NCI-H226 (cell line): ENCODE measurements around the gene HNRNPAB.
"Not testable (repeated sequence)": the region's sequence is repeated elsewhere in the genome, so short reads cannot be mapped to it uniquely, and the experiment has no call there.

ENCODE experiments used
- DNase-seq: peaks from one replicate; pipeline ENCODE4 v3.0.0-alpha.2; 2015

HNRNPAB gene

DNA sequence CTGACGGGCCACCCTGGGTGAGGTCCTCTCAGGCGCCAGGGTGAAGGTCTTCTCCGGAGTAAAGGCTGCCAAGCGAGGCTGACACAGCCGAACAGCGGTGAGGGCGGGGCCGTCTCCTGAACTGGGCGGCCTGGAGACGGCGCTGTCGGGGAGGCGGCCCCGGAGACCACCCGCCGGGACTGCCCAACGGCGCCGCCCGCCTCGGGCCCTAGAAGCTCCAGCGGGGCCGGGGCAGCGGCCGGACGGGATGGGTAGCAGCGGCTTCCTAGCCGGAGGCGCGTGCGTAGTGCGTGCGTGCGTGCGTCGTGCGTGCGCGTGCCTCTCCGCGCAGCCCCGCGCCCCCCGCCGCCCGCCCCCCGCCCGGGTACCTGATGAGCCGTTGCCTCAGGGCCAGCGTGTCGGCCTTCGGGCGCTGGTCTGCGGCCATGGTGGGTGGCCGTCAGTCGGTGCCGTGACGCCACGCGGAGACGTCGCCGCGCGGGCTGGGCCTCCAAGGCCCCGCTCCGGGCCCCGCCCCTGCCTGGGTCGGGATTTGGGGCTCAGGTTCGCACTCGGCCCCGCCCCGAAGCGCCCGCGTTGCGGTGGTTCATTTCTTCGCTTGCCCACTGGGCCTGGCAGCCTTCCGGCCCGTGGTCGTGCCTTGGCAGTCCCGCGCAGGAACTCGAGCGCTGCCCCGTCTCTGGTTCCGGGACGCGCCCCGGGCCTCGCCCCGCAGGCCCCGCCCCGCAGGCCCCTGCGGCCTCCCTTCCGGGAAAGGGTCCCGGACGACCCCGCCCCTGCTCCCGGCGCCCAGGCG, 28.0 kb downstream of the HNRNPAB start, which contains the start of gene PHYKPL:
Gene PHYKPL (minus strand): TSS at position 679 of the 796 bp plus-strand sequence. CDS start 252 bp downstream, at position 427.
- DNase-seq, result peak; percentile 85

GRCh38 chr5:178232920-178233429, 28.6 kb downstream of the HNRNPAB start:
- no peak for DNase-seq

DNA sequence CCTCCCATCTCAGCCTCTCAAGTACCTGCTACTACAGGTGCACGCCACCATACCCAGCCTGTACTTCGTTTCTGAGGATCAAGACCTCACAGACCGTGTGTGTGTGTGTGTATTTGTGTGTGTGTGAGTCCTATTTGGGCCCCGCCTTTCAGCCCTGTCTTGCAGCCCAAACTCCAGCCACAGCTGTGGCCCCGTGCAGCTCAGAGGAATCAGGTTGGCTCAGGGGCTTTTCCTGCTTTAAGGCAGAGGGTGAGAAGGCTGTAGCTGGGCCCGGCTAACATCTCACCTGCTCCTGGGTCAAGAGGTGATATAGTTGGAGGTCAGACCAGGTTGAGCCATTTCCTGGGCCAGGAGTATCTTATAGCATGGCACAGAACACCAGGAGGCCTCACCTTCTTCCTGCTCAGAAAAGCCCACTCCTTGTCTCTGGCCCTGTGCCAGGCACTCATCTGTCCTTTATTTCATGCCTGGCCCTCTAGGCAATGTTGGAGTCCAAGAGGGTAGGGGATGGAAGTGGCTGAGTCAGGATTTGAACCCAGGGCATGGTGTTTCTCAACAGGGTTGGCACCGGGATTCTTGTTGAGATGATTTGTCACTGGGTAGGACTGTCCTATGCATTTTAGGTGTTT, 29.9 kb downstream of the HNRNPAB start:
- DNase-seq, result no peak

- DNase-seq, result peak; percentile 28
Observed at GRCh38 chr5:178234750-178235587, 30.6 kb downstream of the HNRNPAB start.

GRCh38 chr5:178235588-178235974, 31.2 kb downstream of the HNRNPAB start:
- DNase-seq, result no peak

- no peak for DNase-seq
Observed at GRCh38 chr5:178236126-178236525, 31.8 kb downstream of the HNRNPAB start.

- no peak for DNase-seq
Observed at GRCh38 chr5:178236679-178237078, 32.3 kb downstream of the HNRNPAB start.

DNA sequence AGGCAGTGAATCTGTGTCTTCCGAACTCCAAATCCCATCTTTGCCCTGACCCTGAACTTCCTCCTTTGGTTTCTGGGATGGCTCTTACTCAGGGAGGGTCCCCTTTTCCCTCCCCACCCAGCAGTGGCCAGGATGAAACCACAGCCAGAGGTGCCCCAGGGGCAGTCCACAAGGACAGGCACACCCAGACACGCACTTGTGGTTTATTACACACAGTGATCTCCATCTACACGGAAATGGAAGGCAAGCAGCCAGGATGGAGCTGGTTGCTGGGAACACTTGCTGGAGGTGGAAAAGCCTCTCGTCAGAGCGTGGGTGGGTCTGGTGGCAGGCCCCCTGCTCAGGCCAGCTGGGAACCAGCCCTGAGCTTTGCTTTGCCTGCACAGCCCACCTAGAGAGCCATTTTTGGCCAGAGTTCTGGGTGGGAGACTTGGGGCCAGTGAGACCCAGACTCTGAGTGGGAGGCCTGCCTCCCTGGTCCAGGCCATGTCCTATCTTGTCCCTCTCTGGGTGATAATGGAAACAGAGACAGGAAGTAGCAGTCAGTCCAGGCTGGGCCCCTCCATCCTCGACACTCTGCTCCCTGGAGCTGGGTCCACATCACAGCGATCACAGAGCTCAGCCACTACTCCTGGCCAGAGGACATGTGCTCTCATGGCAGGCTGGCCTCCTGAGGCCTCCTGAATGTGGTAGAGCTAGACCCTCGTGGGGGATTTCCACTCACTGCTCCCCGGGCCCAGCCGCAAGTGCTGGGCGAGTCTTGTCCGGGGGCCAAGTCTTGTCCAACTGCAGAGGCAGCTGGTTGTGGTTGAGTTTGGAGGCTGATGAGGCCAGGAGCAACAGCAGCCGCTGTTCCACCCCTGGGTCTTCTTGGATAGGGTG, 33.3 kb downstream of the HNRNPAB start:
- DNase-seq, result no peak

- DNase-seq, result no peak
Observed at GRCh38 chr5:178238313-178238635, 33.9 kb downstream of the HNRNPAB start.

DNA sequence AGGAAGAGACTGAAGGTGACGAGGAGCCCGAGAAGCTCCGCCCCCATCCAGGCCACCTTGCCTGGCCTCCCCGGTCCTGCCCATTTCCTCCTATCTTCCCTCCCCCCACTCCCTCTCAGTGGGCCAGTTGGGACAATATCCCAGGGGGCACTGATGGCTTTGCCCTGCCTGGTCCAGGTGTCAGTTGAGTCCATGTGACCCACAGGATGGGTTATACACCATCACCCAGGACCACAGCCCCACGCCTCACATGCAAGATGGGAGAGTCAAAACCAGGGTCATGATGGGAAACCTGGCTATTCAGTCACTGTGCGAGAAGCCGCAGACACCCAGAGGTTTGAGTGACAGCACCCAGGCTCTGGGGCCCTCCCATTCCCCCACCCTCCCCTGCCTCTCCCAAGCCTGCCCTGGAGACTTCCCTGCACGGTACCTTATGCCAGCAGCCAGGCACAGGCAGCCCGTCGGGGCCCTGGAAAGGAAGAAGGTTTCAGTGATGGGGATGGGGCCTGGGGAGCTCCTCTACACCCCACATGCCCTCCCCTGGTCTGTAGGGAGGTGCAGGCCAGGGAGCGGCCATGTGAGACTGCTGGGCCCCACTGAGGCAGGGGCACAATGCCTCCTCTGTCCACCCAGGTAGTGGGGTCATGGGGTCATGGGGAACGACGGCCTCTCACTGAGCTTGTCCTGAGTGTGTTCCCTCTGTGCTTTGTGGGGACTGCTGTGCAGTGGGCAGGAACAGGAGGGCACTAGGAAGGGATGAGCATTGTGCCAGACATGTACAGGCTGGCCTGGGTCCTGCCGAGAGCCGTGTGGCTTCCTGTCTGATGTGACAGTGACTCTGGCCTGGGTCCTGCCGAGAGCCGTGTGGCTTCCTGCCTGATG, 34.6 kb downstream of the HNRNPAB start:
- DNase-seq, result no peak

GRCh38 chr5:178239626-178240301, 35.4 kb downstream of the HNRNPAB start:
- not testable (repeated sequence) for DNase-seq

DNA sequence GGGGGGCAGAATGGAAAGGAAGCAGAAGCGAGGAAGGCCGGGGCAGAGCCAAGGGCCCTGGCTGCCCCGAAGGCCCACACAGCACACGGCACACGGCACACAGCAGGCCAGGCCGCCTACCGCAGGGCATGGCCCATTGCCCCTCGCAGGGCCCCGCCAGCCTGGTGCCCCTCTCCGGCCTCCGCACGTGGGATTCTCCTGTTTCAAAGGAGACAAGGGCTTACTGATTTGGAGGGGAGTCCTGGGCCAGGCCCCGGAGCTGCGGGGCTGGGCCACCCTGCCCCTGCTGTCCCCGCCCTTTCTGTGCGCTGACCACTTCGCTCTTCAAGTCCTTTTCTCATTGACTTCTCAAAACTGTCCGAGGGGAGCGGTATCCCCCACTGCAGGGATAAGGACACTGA, 36.0 kb downstream of the HNRNPAB start:
- DNase-seq, result no peak

DNA sequence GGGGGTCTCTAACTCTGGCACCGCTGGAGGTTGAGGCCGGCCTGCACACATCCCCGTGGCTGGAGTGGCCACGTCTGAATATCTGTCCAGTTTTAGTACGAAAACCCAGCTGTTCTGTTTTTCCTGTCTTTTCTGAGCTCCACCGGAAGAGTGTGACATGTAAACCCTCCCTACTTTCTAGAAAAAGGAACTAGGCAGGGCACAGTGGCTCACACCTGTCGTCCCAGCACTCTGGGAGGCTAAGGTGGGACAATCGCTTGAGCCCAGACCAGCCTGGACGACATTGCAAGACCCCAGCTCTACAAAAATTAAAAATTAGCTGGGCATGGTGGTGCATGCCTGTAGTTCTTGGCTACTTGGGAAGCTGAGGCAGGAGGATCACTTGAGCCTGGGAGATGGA, 36.4 kb downstream of the HNRNPAB start:
- DNase-seq, result no peak

GRCh38 chr5:178241231-178241663, 36.9 kb downstream of the HNRNPAB start:
- DNase-seq, result no peak

DNA sequence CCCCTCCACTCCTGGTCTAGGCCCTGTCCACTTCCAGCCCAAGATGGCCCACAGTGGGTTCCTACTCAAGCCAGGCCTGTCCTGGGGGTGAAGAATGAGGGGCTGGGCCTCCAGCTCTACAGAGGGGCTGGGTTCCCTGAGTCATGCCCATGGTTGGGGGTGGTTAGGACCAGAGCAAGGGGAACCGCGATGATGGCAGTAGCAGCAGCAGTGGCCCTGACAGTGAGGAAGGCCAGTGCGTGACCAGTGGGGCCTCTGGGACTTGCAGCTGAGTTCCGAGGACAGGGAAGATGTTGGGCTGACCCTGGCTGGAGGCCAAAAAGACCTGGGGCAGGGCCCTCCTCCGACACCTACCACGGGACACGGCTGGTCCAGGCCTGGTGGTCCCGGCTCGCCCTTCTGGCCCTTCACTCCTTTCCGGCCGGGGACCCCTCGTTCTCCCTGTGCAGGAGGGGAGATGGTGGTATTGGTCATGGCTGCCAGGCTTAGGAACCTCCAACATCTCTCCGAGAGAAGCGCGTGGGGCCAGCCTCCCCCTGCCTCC, 37.4 kb downstream of the HNRNPAB start:
- DNase-seq, result no peak

GRCh38 chr5:178242416-178242815, 38.1 kb downstream of the HNRNPAB start:
- no peak for DNase-seq

DNA sequence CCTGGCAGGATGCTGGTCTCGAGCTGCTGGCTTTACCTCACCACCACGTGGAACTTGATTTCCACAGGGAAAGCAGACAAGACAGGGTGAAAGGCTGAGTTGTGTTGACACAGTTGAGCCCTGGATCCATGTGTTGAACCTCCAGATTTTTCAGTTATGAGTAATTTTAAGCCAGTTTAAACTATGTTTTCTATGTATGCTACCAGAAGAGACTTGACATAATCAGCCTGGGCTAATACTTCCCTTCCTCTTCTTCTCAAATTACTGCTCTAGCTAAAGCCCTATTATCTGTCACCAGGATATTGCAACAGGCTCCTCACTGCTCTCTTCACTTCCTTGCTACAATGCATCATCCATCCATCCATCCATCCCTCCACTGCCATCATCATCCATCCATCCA, 40.2 kb downstream of the HNRNPAB start:
- DNase-seq, result no peak

- no peak for DNase-seq
Observed at GRCh38 chr5:178245389-178245788, 41.1 kb downstream of the HNRNPAB start.

DNA sequence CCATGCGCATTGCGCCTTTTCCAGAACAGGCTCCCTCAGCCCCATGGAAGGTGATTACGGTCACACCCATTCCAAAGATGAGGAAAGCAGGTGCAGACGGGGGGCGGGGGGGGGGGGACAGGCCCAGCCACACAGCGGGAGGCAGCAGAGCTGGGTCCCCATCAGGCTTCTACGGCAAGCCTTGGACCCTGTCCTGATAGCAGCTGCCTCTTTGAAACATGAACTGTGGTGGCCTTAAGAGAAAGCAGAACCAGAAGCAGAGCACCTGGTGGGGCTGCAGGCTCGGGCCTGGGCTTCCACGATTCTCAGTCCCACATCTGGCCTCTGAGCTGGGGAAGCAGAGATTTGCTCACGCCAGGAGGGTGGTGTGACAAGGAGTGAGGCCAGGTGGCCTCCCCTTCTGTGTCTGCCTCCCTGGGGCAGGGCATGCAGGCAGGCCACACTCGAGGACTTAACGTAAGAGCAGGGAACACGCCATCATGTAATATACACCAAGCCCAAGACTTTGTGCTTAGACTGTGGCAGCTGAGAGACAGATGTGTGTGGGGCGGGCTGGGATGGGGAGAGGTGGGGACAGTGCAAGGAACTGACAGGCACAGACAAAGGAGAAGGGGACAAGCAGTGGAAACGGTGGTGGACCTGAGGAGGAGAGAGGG, 42.4 kb downstream of the HNRNPAB start:
- no peak for DNase-seq
